Fibroblast of upper back skin (primary cell): ENCODE data around the gene SMYD3.
"Not testable (repeated sequence)": the region's sequence is repeated elsewhere in the genome, so short reads cannot be mapped to it uniquely, and the experiment has no call there.

Source experiments
- DNase-seq: peaks from one replicate; pipeline ENCODE4 v3.0.0-alpha.2; 2013

The SMYD3 gene

GRCh38 chr1:245730801-245731200 lies 776.3 kb downstream of the SMYD3 start:
- DNase-seq: peak; percentile 68

GRCh38 chr1:245728035-245728434 lies 779.0 kb downstream of the SMYD3 start:
- DNase-seq: not testable (repeated sequence)

DNA sequence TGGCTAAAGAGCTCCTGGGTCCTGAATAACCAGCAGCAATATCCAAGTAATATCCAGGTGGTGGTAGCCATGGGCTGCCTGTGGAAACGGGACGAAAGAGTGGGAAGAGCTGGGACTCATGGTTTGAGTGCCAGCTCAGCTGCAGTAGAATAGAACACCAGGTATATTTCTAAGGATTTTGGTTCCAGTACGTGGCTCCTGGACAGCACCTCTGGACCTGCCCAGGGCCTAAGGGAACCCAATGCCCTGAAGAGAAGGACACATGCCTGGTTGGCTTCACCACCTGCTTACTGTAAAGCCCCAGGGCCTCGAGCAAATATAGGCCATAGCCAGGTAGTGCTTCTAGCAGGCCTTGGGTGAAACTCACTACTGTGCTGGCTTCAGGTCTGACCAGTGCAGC lies 785.6 kb downstream of the SMYD3 start:
- DNase-seq: no peak

DNA sequence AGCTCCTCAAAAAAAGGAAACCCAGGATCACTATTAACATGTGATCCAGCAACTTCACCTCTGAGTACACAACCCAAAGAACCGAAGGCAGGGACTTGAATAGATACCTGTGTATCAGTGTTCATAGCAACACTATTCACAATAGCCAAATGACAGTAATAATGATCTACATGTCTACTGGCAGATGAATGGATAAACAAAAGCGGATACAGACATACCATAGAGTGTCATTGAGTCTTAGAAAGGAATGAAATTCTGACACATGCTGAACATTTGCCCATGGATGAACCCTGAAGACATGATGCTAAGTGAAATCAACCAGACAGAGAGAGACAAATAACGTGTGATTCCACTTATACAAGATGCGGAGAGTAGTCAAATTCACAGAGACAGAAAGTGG lies 788.1 kb downstream of the SMYD3 start:
- no peak for DNase-seq

- DNase-seq: no peak
Observed at GRCh38 chr1:245718123-245718522, 789.0 kb downstream of the SMYD3 start.

GRCh38 chr1:245717611-245718010 lies 789.5 kb downstream of the SMYD3 start:
- peak; percentile 18 for DNase-seq

DNA sequence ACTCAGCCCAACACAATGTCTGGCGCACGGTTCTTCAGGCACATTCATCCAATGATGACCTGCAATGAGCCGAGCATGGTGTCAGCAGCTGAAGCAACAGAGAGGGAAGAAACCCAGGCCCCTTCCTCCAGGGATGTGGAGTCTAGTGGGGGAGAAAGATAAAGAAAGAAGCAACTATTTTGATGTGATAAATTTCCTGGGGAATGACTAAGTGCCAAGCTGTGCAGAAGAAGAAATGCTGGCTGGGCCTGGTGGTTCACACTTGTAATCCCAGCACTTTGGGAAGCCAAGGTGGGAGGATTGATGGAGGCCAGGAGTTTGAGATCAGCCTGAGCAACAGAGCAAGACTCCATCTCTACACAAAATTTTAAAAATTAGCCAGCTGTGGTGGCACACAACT lies 790.5 kb downstream of the SMYD3 start:
- peak; percentile 21 for DNase-seq

DNA sequence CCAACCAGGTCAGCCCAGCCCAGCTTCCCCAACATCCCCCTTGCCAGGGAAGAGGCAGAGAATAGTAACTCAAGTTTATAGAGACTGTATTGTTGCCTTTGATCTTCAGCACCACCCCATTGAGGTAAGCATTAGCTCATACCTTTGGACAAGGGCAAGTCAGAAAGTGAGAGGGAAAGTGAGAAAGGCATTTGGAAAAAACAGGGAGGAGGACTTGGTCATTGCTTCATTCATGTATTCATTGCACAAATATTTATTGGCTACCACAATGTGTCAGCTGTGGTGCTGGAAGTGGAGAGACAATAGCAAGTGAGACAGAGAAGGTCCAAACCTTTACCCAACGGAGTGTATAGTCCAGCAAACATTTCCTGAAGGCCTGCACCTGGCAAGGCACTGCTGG lies 791.1 kb downstream of the SMYD3 start:
- DNase-seq: peak; percentile 90

DNA sequence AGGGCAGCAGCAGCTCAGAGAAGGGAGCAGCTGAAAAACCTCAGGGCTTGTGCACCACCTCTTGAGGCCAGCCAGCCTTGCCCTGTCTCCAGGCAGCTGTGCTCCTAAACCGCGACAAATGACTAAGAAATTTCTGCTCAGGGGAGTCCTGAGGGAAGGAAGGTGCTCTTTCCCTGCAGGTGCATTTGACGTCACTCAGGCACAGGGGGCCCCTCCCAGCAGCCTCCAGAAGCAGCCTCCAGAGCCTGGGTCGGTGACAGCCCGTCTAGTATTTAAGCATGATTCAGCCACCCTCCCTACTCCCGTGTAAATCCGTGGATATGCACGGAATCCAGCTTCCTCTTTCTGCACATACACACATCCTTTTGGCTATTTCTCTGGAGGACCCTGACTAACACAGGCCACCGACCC lies 791.8 kb downstream of the SMYD3 start:
- peak; percentile 62 for DNase-seq

GRCh38 chr1:245714027-245714426 lies 793.1 kb downstream of the SMYD3 start:
- DNase-seq: not testable (repeated sequence)

DNA sequence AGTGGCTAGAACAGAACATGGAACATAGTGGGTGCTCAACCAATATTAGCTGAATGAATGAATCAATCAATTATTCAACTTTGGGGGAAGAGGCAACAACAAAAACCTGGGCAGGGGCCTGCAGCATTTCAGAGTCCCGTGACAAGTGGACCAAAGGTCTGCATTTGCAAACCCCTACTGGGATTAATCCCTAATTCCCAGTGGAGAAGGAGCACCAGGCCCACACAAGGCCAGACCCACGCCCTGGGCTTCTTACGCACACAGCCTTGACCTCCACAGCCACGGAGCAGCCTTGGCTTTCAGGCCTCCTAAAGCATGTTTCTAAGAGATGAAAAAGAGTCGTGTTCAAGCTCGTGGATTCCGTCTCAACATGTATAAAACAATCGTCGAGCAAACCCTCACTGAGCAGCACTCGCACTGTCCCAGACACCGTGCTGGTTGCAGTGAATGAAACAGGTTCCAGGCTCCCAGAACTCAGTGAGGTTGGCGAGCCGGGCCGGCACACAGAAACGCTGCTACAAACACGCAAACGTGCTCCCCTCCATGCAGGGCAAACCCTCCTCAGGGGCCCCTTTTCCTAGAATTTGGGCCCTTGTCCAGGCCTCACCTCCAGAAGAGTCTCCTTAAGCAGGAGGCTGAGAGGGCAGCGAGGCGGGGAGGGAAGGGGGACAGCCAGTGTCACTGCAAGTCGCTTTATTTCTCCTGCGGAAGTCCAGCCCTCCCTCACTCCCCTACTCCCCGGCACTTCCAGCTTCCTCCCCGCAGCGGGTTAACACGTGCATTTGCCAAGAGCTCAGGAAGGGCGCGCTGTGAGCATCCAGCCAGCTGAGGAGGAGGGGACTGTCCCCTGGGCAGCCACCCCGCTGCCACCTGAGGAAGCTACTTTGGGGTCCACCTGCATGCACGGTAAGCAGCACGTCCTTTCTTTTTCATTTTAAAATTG lies 795.8 kb downstream of the SMYD3 start:
- no peak for DNase-seq

DNA sequence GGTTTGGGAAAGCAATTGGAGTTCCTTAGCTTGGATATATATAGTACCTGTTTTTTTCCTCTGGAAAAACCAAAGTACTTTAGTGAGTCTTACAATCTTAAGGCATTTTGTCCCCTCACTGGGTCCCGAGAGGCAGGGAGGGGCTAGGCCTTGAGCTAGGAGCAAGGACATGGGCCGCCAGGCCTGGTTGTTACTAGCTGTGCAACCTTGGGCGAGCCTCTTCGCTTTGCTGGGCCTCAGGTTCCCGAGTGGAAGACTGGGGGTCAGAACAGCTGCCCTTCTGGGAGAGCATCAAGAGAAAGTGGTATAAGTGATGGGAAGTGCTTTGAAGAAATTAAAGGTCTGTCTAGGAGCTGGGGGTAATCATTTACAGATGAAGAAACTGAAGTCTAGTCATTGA lies 799.1 kb downstream of the SMYD3 start:
- no peak for DNase-seq

- DNase-seq: peak; percentile 49
Observed at GRCh38 chr1:245704765-245705164, 802.3 kb downstream of the SMYD3 start.

DNA sequence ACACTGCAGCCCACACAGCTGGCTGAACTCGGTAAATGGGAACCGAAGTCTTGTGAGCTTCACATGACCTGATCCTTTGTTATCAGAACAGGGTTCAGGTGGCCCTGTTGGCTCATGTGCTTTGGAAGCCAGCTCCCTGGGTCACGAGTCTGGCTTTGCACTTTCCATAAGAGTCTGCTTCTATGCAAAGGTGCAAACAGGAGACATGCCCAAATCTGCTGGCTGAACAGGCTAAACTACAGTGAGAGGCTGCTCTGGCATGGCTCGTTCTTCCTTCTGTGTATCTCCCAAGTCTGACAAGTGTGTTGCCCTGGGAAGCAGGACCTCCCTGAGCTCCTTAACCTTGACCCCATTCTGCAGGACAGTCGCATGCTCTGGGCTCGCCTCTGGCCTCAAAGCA lies 802.7 kb downstream of the SMYD3 start:
- DNase-seq: no peak

DNA sequence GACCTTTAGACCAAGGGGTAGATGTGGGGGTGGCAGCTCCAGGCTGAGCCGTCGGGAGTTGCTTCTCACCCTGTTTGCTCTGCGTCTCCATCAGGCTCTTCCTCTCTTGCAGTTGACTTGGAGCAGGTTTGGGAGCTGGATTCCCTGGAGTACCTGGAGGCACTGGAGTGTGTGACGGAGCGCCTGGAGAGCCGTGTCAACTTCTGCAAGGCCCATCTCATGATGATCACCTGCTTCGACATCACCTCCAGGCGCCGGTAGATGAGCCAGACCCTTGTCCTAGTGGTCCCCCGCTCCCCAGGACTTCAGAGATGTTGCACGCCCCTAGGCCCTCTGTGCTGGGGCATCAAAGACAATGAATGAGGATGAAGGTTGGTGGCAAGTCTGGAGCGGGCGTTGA lies 804.7 kb downstream of the SMYD3 start:
- no peak for DNase-seq

DNA sequence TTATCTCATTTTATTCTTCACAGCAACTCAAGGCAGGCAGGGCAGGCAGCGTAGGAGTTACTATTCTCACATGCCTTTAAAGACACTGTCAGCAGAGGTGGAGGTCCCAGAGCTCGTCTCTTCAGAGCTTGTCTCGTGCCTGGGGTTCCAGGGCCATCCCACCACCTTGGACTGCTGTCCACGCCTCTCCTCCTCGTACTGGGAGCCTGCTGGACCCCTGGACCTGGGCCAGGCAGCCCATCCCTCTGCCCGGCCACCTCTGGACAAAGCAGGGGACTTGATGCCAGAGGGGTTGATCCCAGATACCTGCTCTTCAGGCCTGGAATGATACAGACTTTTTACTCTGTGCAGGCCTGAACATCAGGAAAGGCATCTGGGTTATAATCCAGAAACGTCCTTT lies 805.4 kb downstream of the SMYD3 start:
- DNase-seq: no peak

- no peak for DNase-seq
Observed at GRCh38 chr1:245700631-245701030, 806.4 kb downstream of the SMYD3 start.
